Stimulated activated naive CD8-positive, alpha-beta T cell treated with anti-CD3 and anti-CD28 coated beads, Interleukin-15, Interleukin-2, amounts not matched to agents 100 ng/mL and 50 ng/mL, for 24 hours (primary cell): ENCODE data around the gene INSIG1.

Source experiments
- H3K27ac Mint-ChIP-seq: one replicate; pipeline ENCODE4 v1.8.0; 2021; ENCODE audit warnings: mild to moderate bottlenecking, mixed read lengths
- H3K27me3 Mint-ChIP-seq: one replicate; pipeline ENCODE4 v1.8.0; 2021; ENCODE audit warnings: mixed read lengths
- H3K36me3 Mint-ChIP-seq: one replicate; pipeline ENCODE4 v1.8.0; 2021; ENCODE audit warnings: low read depth, mixed read lengths
- H3K4me1 Mint-ChIP-seq: one replicate; pipeline ENCODE4 v1.8.0; 2021; ENCODE audit warnings: low read depth, mixed read lengths
- H3K4me3 Mint-ChIP-seq: one replicate; pipeline ENCODE4 v1.8.0; 2021; ENCODE audit warnings: mild to moderate bottlenecking, mixed read lengths
- H3K9me3 Mint-ChIP-seq: one replicate; pipeline ENCODE4 v1.8.0; 2021; ENCODE audit warnings: mixed read lengths

INSIG1 gene

GRCh38 chr7:155261031-155261985 lies 36.4 kb upstream of the INSIG1 start:
- Mint-ChIP-seq H3K9me3 (no peaks in the 10 kb centered on the region), H3K27ac (no peak overlapping the region), H3K4me3 (no peak overlapping the region), H3K4me1 (no peaks in the 10 kb centered on the region), H3K27me3 (no peaks in the 10 kb centered on the region), H3K36me3 (no peaks in the 10 kb centered on the region)

GRCh38 chr7:155262031-155262430 lies 35.6 kb upstream of the INSIG1 start:
- Mint-ChIP-seq H3K4me3 (no peak overlapping the region), H3K4me1 (no peaks in the 10 kb centered on the region), H3K9me3 (no peaks in the 10 kb centered on the region), H3K27ac (no peak overlapping the region), H3K27me3 (no peaks in the 10 kb centered on the region), H3K36me3 (no peaks in the 10 kb centered on the region)

GRCh38 chr7:155263051-155263450 lies 34.6 kb upstream of the INSIG1 start:
- Mint-ChIP-seq H3K36me3 (no peaks in the 10 kb centered on the region), H3K4me3 (no peak overlapping the region), H3K4me1 (no peaks in the 10 kb centered on the region), H3K27me3 (no peaks in the 10 kb centered on the region), H3K27ac (no peak overlapping the region), H3K9me3 (no peaks in the 10 kb centered on the region)

- no peak overlapping the region for H3K4me3 Mint-ChIP-seq
- H3K27me3 Mint-ChIP-seq: no peaks in the 10 kb centered on the region
- H3K9me3 Mint-ChIP-seq: no peaks in the 10 kb centered on the region
- H3K4me1 Mint-ChIP-seq: no peaks in the 10 kb centered on the region
- no peaks in the 10 kb centered on the region for H3K36me3 Mint-ChIP-seq
- H3K27ac Mint-ChIP-seq: no peak overlapping the region
These were observed 34.0 kb upstream of the INSIG1 start for GRCh38 chr7:155263581-155264143.

- Mint-ChIP-seq H3K9me3 (no peaks in the 10 kb centered on the region), H3K36me3 (no peaks in the 10 kb centered on the region)
These were observed 32.5 kb upstream of the INSIG1 start for GRCh38 chr7:155265144-155265543.

GRCh38 chr7:155265961-155266360 lies 31.7 kb upstream of the INSIG1 start:
- H3K27me3 Mint-ChIP-seq: no peaks in the 10 kb centered on the region
- H3K36me3 Mint-ChIP-seq: no peaks in the 10 kb centered on the region
- H3K4me3 Mint-ChIP-seq: no peak overlapping the region
- H3K27ac Mint-ChIP-seq: no peak overlapping the region
- H3K4me1 Mint-ChIP-seq: no peaks in the 10 kb centered on the region
- H3K9me3 Mint-ChIP-seq: no peaks in the 10 kb centered on the region

More at GRCh38 chr7:155265144-155265543, 32.5 kb upstream of the INSIG1 start:
- Mint-ChIP-seq H3K27ac (no peak overlapping the region), H3K27me3 (no peaks in the 10 kb centered on the region), H3K4me1 (no peaks in the 10 kb centered on the region), H3K4me3 (no peak overlapping the region)

- no peak overlapping the region for H3K27ac Mint-ChIP-seq
- H3K4me1 Mint-ChIP-seq: no peaks in the 10 kb centered on the region
- H3K36me3 Mint-ChIP-seq: no peaks in the 10 kb centered on the region
- H3K4me3 Mint-ChIP-seq: no peak overlapping the region
- H3K9me3 Mint-ChIP-seq: no peaks in the 10 kb centered on the region
- no peaks in the 10 kb centered on the region for H3K27me3 Mint-ChIP-seq
These were observed 31.2 kb upstream of the INSIG1 start for GRCh38 chr7:155266440-155266839.

GRCh38 chr7:155267023-155267422 lies 30.7 kb upstream of the INSIG1 start:
- Mint-ChIP-seq H3K4me1 (no peaks in the 10 kb centered on the region), H3K27me3 (no peaks in the 10 kb centered on the region), H3K9me3 (no peaks in the 10 kb centered on the region), H3K27ac (no peak overlapping the region), H3K4me3 (no peak overlapping the region), H3K36me3 (no peaks in the 10 kb centered on the region)

GRCh38 chr7:155267436-155267835 lies 30.2 kb upstream of the INSIG1 start:
- Mint-ChIP-seq H3K36me3 (no peaks in the 10 kb centered on the region), H3K9me3 (no peaks in the 10 kb centered on the region), H3K27me3 (no peaks in the 10 kb centered on the region), H3K4me3 (no peak overlapping the region), H3K27ac (no peak overlapping the region), H3K4me1 (no peaks in the 10 kb centered on the region)

GRCh38 chr7:155268211-155268610 lies 29.5 kb upstream of the INSIG1 start:
- Mint-ChIP-seq H3K4me1 (no peaks in the 10 kb centered on the region), H3K9me3 (no peaks in the 10 kb centered on the region), H3K27ac (no peak overlapping the region), H3K36me3 (no peaks in the 10 kb centered on the region), H3K27me3 (no peaks in the 10 kb centered on the region), H3K4me3 (no peak overlapping the region)

- H3K9me3 Mint-ChIP-seq: no peaks in the 10 kb centered on the region
- no peaks in the 10 kb centered on the region for H3K36me3 Mint-ChIP-seq
- H3K4me1 Mint-ChIP-seq: no peaks in the 10 kb centered on the region
- no peak overlapping the region for H3K27ac Mint-ChIP-seq
- no peak overlapping the region for H3K4me3 Mint-ChIP-seq
- no peaks in the 10 kb centered on the region for H3K27me3 Mint-ChIP-seq
These were observed 28.6 kb upstream of the INSIG1 start for GRCh38 chr7:155268921-155269650.

- H3K4me1 Mint-ChIP-seq: no peaks in the 10 kb centered on the region
- no peaks in the 10 kb centered on the region for H3K36me3 Mint-ChIP-seq
- H3K4me3 Mint-ChIP-seq: no peak overlapping the region
- no peak overlapping the region for H3K27ac Mint-ChIP-seq
- no peaks in the 10 kb centered on the region for H3K27me3 Mint-ChIP-seq
- no peaks in the 10 kb centered on the region for H3K9me3 Mint-ChIP-seq
These were observed 27.7 kb upstream of the INSIG1 start for GRCh38 chr7:155269766-155270585.

- H3K27me3 Mint-ChIP-seq: no peaks in the 10 kb centered on the region
- H3K4me3 Mint-ChIP-seq: no peak overlapping the region
- no peaks in the 10 kb centered on the region for H3K9me3 Mint-ChIP-seq
- H3K36me3 Mint-ChIP-seq: no peaks in the 10 kb centered on the region
- H3K4me1 Mint-ChIP-seq: no peaks in the 10 kb centered on the region
- no peak overlapping the region for H3K27ac Mint-ChIP-seq
These were observed 26.8 kb upstream of the INSIG1 start for GRCh38 chr7:155270861-155271260.

- Mint-ChIP-seq H3K4me1 (no peaks in the 10 kb centered on the region), H3K9me3 (no peaks in the 10 kb centered on the region), H3K36me3 (no peaks in the 10 kb centered on the region), H3K27ac (no peak overlapping the region), H3K27me3 (no peaks in the 10 kb centered on the region), H3K4me3 (no peak overlapping the region)
These were observed 22.9 kb upstream of the INSIG1 start for GRCh38 chr7:155274633-155275355.
